NB4 (cell line): ENCODE results near the gene TMEM132C.

Source experiments
- CTCF ChIP-seq: IDR thresholded peaks from one replicate; pipeline ENCODE4 v1.5.1; 2012; ENCODE audit warnings: low read depth, low read length
- POLR2A ChIP-seq: IDR thresholded peaks from 2 replicates; pipeline ENCODE4 v1.6.1; 2011; ENCODE audit warnings: mild to moderate bottlenecking; ENCODE audit not compliant: insufficient read length; ENCODE audit errors: extremely low read depth

DNA sequence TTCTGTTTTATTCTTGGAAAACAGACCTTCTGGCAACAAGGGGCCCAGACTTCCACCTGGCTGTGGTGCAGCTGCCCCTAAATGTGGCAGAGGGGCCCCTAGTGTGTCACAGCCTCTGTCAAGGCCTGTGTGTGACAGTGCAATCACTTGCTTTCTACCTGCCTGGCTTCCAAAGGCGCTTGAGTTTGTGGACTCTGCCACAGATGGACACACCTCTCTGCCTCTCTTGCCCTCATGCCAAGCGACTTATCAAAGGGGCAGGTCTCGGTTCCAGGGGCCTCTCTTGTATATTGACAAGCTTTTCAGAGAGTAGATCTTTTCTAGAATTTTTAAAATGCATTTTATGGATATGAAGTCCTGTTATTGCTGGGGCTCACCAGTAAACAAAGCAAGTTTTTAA lies 339.6 kb downstream of the TMEM132C start:
- TF ChIP-seq CTCF (no peak), POLR2A (no peak)
